NT2/D1 (cell line): ENCODE measurements around the gene LRRC61.
A peak's percentile ranks its signal among the peaks of the same experiment; 100 is the strongest.

Experiments
- DNase-seq: peaks from one replicate; pipeline ENCODE4 v3.0.0-alpha.2; 2011; ENCODE audit warnings: low read depth, low spot score
- H3K27me3 ChIP-seq: 2 replicates; pipeline ENCODE4 v1.6.0; 2011; ENCODE audit warnings: mild to moderate bottlenecking; ENCODE audit not compliant: insufficient read length, insufficient read depth
- H3K36me3 ChIP-seq: 2 replicates; pipeline ENCODE4 v1.6.1; 2011; ENCODE audit warnings: mild to moderate bottlenecking, low read length, mixed read lengths; ENCODE audit not compliant: insufficient read depth, insufficient read length
- H3K4me1 ChIP-seq: 2 replicates; pipeline ENCODE4 v1.5.1; 2011; ENCODE audit not compliant: insufficient read depth, insufficient read length
- H3K4me3 ChIP-seq: 2 replicates; pipeline ENCODE4 v1.5.1; 2011; ENCODE audit warnings: low read depth; ENCODE audit not compliant: insufficient read length
- H3K9ac ChIP-seq: 2 replicates; pipeline ENCODE4 v1.6.0; 2011; ENCODE audit warnings: low read depth; ENCODE audit not compliant: insufficient read length
- H3K9me3 ChIP-seq: 2 replicates; pipeline ENCODE4 v1.5.1; 2011; ENCODE audit warnings: mild to moderate bottlenecking, low read length; ENCODE audit not compliant: insufficient read depth
- SUZ12 ChIP-seq: IDR thresholded peaks from 2 replicates; pipeline ENCODE4 v1.6.1; 2011; ENCODE audit not compliant: insufficient read length, insufficient read depth; ENCODE audit errors: extremely low read depth
- YY1 ChIP-seq: IDR thresholded peaks from 2 replicates; pipeline ENCODE4 v1.6.1; 2011; ENCODE audit not compliant: insufficient read length, insufficient read depth
- ZNF274 ChIP-seq: IDR thresholded peaks from 2 replicates; pipeline ENCODE4 v1.6.1; 2011; ENCODE audit warnings: mild to moderate bottlenecking, low read depth, low read length

Gene LRRC61

GRCh38 chr7:150377196-150377595, 54.0 kb downstream of the LRRC61 start:
- peak overlapping the region; percentile 23 for H3K9ac ChIP-seq
- DNase-seq = no peak
- TF ChIP-seq SUZ12 (no peak), YY1 (no peak), ZNF274 (no peak)
- H3K4me1 ChIP-seq = peaks cover 23% of the 10 kb centered on the region
- no peak overlapping the region for H3K4me3 ChIP-seq
- no peaks in the 10 kb centered on the region for H3K27me3 ChIP-seq
- peaks cover 31% of the 10 kb centered on the region for H3K36me3 ChIP-seq
- H3K9me3 ChIP-seq = no peaks in the 10 kb centered on the region

DNA sequence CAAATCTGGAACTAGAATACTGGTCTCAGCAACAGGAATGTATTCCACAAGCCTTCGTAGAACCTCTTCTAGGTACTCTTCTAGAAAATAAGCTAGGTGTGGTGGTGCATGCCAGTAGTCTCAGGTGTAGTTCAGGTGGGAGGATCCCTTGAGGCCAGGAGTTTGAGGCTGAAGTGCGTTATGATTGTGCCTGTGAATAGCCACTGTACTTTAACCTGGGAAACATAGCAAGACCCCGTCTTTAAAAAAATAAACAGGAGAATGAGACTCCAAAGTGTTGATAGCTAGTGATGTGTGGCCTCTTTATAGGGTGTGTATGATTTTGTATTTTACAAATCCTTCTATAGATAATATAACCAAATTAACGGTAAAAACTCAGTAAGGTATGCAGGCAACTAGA, 54.5 kb downstream of the LRRC61 start:
- no peak overlapping the region for H3K4me3 ChIP-seq
- DNase-seq = no peak
- no peak for TF ChIP-seq SUZ12
- TF ChIP-seq YY1 = no peak

DNA sequence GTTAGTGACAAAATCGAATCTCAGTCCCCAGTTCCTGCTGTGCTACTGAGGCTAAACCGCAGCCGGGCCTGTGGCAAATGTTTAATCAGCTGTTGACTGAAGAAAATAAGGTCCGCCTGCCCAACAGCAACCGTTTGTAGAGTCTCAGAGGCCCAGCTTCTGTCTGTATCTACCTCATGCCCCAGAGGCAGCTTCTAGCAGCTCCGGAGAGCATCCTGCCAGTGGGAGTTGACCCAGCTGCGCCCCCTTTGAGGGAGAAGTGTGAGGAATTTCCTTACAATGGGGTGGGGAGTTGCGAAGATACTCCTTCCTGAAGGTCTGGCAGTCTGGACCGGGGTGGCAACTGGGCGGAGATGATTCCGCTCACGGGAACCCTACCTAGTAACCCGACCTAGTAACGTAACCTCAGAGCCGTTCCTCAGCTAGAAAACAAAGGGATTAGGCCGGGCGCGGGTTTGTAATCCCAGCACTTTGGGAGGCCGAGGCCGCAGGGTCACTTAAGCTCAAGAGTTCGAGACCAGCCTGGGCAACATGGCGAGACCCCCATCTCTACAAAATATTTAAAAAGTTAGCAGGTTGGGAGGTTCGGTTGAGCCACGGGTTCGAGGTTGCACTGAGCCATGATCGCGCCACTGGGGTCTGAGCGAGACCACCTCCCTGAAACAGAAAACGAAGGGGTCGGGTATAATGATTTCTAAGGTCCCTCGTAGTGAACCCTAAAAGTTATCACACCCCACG, 55.1 kb downstream of the LRRC61 start:
- peaks cover 15% of the 10 kb centered on the region for H3K4me1 ChIP-seq
- H3K36me3 ChIP-seq = peaks cover 21% of the 10 kb centered on the region
- H3K27me3 ChIP-seq = no peaks in the 10 kb centered on the region
- peak overlapping the region; percentile 70 for H3K4me3 ChIP-seq
- DNase-seq = peak; percentile 95
- peak overlapping the region; percentile 96 for H3K9ac ChIP-seq
- TF ChIP-seq SUZ12 = no peak
- TF ChIP-seq ZNF274 = no peak
- TF ChIP-seq YY1 = no peak
- H3K9me3 ChIP-seq = no peaks in the 10 kb centered on the region

More for the DNA sequence above, 54.5 kb downstream of the LRRC61 start:
- H3K9me3 ChIP-seq = no peaks in the 10 kb centered on the region
- H3K36me3 ChIP-seq = peaks cover 27% of the 10 kb centered on the region
- H3K9ac ChIP-seq = peak overlapping the region; percentile 23
- H3K4me1 ChIP-seq = peaks cover 19% of the 10 kb centered on the region
- H3K27me3 ChIP-seq = no peaks in the 10 kb centered on the region

DNA sequence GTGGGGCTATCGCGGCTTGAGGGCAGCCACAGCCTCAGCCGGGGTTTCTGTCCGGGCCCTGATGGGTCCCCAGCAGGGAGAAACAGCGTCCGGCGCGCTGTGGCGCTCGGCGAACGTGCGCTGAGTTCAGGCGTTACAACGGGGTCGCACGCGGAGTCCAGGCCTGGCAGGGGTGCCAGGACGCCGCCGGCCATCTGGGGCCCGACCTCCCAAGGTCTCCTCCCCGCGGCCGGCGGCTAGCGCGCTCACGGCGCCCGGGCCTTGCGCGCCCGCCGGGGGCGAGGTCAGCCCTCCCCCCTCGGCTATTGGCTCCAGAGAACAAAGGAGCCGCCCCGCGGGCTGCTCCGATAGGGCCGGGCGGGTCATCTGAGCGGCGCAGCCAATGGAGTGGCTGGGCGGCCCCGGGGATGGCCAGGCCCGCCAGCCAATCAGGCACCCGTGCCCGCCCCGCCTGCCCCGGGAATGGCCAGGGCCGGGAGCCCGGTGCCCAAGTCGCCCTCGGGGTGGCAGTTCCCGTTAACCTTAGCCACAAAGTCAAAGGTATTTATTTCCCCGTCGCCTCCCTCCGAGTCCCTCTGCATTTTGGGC, 55.8 kb downstream of the LRRC61 start, which contains the start of gene ZNF775:
ZNF775 (plus strand) TSS at position 478 of the 588 bp plus-strand sequence. CDS start 9,141 bp downstream, outside the sequence.
- Histone ChIP-seq H3K9me3 (no peaks in the 10 kb centered on the region), H3K4me3 (peak within 1 kb of the TSS; percentile 85), H3K9ac (peak within 1 kb of the TSS; percentile 96), H3K36me3 (peaks cover 14% of the 10 kb centered on the region), H3K4me1 (peaks cover 17% of the 10 kb centered on the region), H3K27me3 (no peaks in the 10 kb centered on the region)
- TF ChIP-seq YY1 (no peak), SUZ12 (no peak), ZNF274 (no peak)
- DNase-seq = peak; percentile 96

- no peak for DNase-seq
- Histone ChIP-seq H3K9ac (peak overlapping the region; percentile 94), H3K4me1 (peaks cover 20% of the 10 kb centered on the region), H3K36me3 (peaks cover 7% of the 10 kb centered on the region), H3K9me3 (no peaks in the 10 kb centered on the region), H3K4me3 (peak overlapping the region; percentile 85), H3K27me3 (no peaks in the 10 kb centered on the region)
- TF ChIP-seq ZNF274 (no peak), YY1 (no peak), SUZ12 (no peak)
Observed at GRCh38 chr7:150379441-150380379, 56.6 kb downstream of the LRRC61 start.

GRCh38 chr7:150380463-150380862, 57.3 kb downstream of the LRRC61 start:
- H3K9me3 ChIP-seq = no peaks in the 10 kb centered on the region
- peaks cover 25% of the 10 kb centered on the region for H3K4me1 ChIP-seq
- H3K9ac ChIP-seq = peak overlapping the region; percentile 94
- TF ChIP-seq ZNF274 = no peak
- no peak for TF ChIP-seq YY1
- TF ChIP-seq SUZ12 = no peak
- no peaks in the 10 kb centered on the region for H3K27me3 ChIP-seq
- peak overlapping the region; percentile 85 for H3K4me3 ChIP-seq
- DNase-seq = no peak
- H3K36me3 ChIP-seq = peaks cover 8% of the 10 kb centered on the region

GRCh38 chr7:150381096-150381495, 57.9 kb downstream of the LRRC61 start:
- H3K9ac ChIP-seq = peak overlapping the region; percentile 94
- peaks cover 26% of the 10 kb centered on the region for H3K4me1 ChIP-seq
- no peaks in the 10 kb centered on the region for H3K27me3 ChIP-seq
- no peak overlapping the region for H3K4me3 ChIP-seq
- no peaks in the 10 kb centered on the region for H3K9me3 ChIP-seq
- peaks cover 5% of the 10 kb centered on the region for H3K36me3 ChIP-seq
- DNase-seq = no peak
- no peak for TF ChIP-seq SUZ12
- no peak for TF ChIP-seq ZNF274
- TF ChIP-seq YY1 = no peak
